Measurements from ENCODE around the gene NEU1. TPM values are rescaled to one million over a fixed set of nuclear protein-coding genes. Genes with fewer than 3 reads are reported as not detected.
"Not testable (repeated sequence)": the region's sequence is repeated elsewhere in the genome, so short reads cannot be mapped to it uniquely, and the experiment has no call there.

The NEU1 gene
- polyA plus RNA-seq, 1 of the 3 experiments (the other 2 are of a cell fraction), result 43.0 TPM

DNA sequence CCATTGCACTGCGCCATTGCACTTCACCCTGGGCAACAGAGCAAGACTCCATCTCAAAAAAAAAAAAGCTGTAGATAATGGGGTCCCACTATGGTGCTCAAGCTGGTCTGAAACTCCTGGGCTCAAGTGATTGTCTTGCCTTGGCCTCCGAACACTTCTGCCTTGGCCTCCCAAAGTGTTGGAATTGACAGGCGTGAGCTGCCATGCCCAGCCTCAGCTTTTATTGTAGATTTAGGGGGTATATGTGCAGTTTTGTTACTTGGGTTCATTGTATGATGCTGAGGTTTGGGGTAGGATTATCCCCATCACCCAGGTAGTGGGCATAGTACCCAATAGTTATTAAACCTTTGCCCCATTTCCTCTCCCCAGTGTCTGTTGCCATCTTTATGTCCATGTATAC, 23.7 kb downstream of the NEU1 start (continued):
- TF ChIP-seq, protein P1, sequence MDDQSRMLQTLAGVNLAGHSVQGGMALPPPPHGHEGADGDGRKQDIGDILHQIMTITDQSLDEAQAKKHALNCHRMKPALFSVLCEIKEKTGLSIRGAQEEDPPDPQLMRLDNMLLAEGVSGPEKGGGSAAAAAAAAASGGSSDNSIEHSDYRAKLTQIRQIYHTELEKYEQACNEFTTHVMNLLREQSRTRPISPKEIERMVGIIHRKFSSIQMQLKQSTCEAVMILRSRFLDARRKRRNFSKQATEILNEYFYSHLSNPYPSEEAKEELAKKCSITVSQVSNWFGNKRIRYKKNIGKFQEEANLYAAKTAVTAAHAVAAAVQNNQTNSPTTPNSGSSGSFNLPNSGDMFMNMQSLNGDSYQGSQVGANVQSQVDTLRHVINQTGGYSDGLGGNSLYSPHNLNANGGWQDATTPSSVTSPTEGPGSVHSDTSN (IDR thresholded peaks at IDR 0.05), result no peak
- no peak for TF ChIP-seq ELF1 (IDR thresholded peaks at IDR 0.05)

DNA sequence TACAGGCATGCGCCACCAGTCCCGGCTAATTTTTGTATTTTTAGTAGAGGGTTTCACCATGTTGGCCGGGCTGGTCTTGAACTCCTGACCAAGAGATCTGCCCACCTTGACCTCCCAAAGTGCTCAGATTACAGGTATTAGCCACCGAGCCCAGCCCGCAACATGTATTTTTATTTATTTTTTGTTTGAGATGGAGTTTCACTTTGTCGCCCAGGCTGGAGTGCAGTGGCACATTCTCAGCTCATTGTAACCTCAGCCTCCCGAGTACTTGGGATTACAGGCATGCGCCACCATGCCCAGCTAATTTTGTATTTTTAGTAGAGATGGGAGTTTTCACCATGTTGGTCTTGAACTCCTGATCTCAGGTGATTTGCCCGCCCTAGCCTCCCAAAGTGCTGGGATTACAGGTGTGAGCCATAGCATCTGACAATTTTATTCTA, 24.5 kb downstream of the NEU1 start:
- Histone ChIP-seq H4K20me1 (ENCODE audit: insufficient read depth) (peaks cover 52% of the 10 kb centered on the region), H3K36me3 (replicated peaks in 1 of 2; ENCODE audit: control insufficient read depth in 1 of 2, insufficient read depth in 2 of 2, low read length in 1 of 2) (peaks cover 23 to 52% of the 10 kb centered on the region in 2 experiments), H3F3A (replicated peaks; ENCODE audit: insufficient read depth) (peaks cover 75% of the 10 kb centered on the region), H3K4me2 (peak overlapping the region; percentile 99), H3K79me2 (ENCODE audit: insufficient read depth) (peaks cover 46% of the 10 kb centered on the region), H3K27ac (ENCODE audit: low read depth in 2 of 2, low read length in 1 of 2) (peak overlapping the region in 1 of 2 experiments; percentile 90; a peak in 1 of 4 replicates), H3K4me1 (ENCODE audit: control insufficient read depth in 1 of 2, insufficient read depth in 2 of 2, low read depth in 1 of 2, low read length in 1 of 2) (peaks cover 14 to 17% of the 10 kb centered on the region in 2 experiments; a peak in 1 of 4 replicates), H3K4me3 (ENCODE audit: low read depth in 2 of 2, low read length in 1 of 2) (peak overlapping the region; percentile 66 to 96; a peak in 3 of 4 replicates), H3K9ac (peak overlapping the region; percentile 88; the same call in 1 of the 2 replicates)
- not testable (repeated sequence) for H3K9me2 ChIP-seq; H3K9me3 ChIP-seq; H2AFZ ChIP-seq (ENCODE audit: low read depth); DNase-seq; H3K27me3 ChIP-seq (ENCODE audit: insufficient read depth)
- ChIA-PET CTCF (interaction anchor here (1.4 to 1.5 kb wide), 2 partner anchors 11 to 43 kb away, joined by 4 to 7 read pairs; partner anchors contain the start of gene VARS1), POLR2A (interaction anchor here (1.4 kb wide), 1 partner anchor 24 kb away, joined by 3 read pairs; the partner anchor contains the start of gene NEU1)
- WGBS (ENCODE audit: low lambda C conversion rate), result 80% methylated on average over 9 of the region's 9 CpGs

DNA sequence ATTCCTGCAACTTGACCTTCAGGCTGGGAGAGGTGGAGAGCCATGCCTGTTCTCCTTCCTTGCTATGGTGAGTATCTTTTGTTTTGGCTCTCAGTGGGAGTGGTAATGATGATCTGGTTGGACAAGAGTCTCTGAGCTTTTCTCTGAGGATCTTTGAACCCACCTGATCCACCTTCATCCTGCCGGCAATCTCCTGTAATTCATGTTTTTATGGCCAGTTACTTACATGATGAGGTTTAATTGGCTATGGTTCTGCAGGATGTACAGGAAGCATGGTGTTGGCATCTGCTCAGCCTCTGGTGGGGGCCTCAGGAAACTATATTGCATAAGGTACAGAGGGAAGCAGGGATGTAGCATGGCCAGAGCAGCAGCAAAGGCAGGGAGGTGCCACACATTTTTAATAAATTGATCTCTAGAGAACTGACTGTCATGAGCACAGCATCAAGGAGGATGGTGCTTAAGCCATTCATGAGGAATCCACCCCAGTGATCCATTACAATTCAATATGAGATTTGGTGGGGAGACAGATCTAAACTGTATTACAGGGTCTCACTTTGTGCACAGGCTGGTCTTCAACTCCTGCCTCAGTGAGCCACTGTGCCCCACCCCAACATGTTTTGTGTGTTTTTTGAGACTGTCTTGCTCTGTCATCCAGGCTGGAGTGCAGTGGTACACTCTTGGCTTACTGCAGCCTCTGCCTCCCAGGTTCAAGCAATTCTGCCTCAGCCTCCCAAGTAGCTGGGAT, 25.1 kb downstream of the NEU1 start:
- TF ChIP-seq SIN3A (IDR thresholded peaks at IDR 0.05; ENCODE audit: borderline replicate concordance, low read depth, low read length) (0 out of 2 replicates have a peak, but pooled peaks have one; percentile 1), POLR2AphosphoS5 (IDR thresholded peaks at IDR 0.05; ENCODE audit: low read depth, low read length) (peak; percentile 2), RCOR1 (IDR thresholded peaks at IDR 0.05; ENCODE audit: low read length) (no peak), EZH2phosphoT487 (IDR thresholded peaks at IDR 0.05; ENCODE audit: borderline replicate concordance, low read depth) (no peak)
- ChIA-PET POLR2A (interaction anchor here (1.0 to 1.4 kb wide), 4 partner anchors 13 to 162 kb away, joined by 3 to 4 read pairs (median 3); partner anchors contain the start of genes LSM2 and NEU1), CTCF (interaction anchor here (0.5 to 1.4 kb wide), 7 partner anchors 26 to 157 kb away, joined by 3 to 7 read pairs (median 3); partner anchors contain the start of genes LY6G5C and VARS1)
- peaks cover 72% of the 10 kb centered on the region for H3F3A ChIP-seq (replicated peaks; ENCODE audit: insufficient read depth)
- H3K27me3 ChIP-seq (ENCODE audit: insufficient read depth), result no peaks in the 10 kb centered on the region
- H3K79me2 ChIP-seq (ENCODE audit: insufficient read depth), result peaks cover 46% of the 10 kb centered on the region
- no peak overlapping the region for H2AFZ ChIP-seq (ENCODE audit: low read depth)
- H3K4me1 ChIP-seq (ENCODE audit: control insufficient read depth in 1 of 2, insufficient read depth in 2 of 2, low read depth in 1 of 2, low read length in 1 of 2), result peaks cover 14 to 17% of the 10 kb centered on the region in 2 experiments; a peak in 1 of 4 replicates
- 10% methylated on average over 1 of the region's 1 CpG for WGBS (ENCODE audit: low lambda C conversion rate)
- H3K9me2 ChIP-seq, result no peaks in the 10 kb centered on the region
- H3K9me3 ChIP-seq, result no peaks in the 10 kb centered on the region
- peaks cover 52% of the 10 kb centered on the region for H4K20me1 ChIP-seq (ENCODE audit: insufficient read depth)
- peak overlapping the region; percentile 88 for H3K9ac ChIP-seq
- H3K4me2 ChIP-seq, result peak overlapping the region; percentile 99
- DNase-seq, result no peak
- H3K36me3 ChIP-seq (replicated peaks in 1 of 2; ENCODE audit: control insufficient read depth in 1 of 2, insufficient read depth in 2 of 2, low read length in 1 of 2), result peaks cover 23 to 52% of the 10 kb centered on the region in 2 experiments
- H3K4me3 ChIP-seq (ENCODE audit: low read depth in 2 of 2, low read length in 1 of 2), result peak overlapping the region; percentile 66 to 96
- H3K27ac ChIP-seq (ENCODE audit: low read depth in 2 of 2, low read length in 1 of 2), result peak overlapping the region in 1 of 2 experiments; percentile 90; a peak in 2 of 4 replicates
